Neural progenitor cell (in vitro differentiated cells): ENCODE results near the gene CEP63.

ENCODE experiments used
- EZH2 ChIP-seq: fragments of 200-600 bp; sonication (generic); IDR thresholded peaks from 2 replicates; pipeline ENCODE4 v1.6.1; 2017; ENCODE audit warnings: antibody characterized with exemption, mild to moderate bottlenecking, moderate library complexity
- TF ChIP-seq, protein P1 (sequence below): fragments of 200-600 bp; sonication (generic); IDR thresholded peaks from 2 replicates; pipeline ENCODE4 v1.5.1; 2017; ENCODE audit warnings: antibody characterized with exemption, mild to moderate bottlenecking

DNA sequence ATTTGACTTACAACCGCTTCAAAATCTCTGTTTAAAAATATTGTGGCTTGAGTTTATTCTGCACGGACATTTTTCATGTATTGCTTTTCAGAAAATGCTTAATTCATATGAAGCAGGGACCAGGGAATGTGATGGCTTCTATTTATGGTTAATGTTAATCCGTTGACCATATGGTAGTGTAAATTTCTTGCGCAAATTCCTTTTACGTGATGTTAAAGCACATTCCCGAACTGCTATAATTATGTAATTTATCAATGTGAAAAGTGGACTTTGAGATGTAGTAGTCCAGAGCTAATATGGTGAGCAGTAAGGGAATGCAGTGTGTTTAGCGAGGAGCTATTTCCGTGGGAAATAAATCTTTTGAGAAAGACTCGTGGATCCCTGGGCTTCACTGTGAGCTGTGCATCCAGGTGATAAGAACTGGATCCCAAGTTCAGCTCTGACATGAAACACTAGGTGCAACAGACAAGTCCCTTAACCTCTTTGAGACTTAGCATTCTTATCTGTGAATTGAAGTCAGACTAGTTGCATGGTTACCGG, 27.4 kb upstream of the CEP63 start:
- TF ChIP-seq, protein P1, sequence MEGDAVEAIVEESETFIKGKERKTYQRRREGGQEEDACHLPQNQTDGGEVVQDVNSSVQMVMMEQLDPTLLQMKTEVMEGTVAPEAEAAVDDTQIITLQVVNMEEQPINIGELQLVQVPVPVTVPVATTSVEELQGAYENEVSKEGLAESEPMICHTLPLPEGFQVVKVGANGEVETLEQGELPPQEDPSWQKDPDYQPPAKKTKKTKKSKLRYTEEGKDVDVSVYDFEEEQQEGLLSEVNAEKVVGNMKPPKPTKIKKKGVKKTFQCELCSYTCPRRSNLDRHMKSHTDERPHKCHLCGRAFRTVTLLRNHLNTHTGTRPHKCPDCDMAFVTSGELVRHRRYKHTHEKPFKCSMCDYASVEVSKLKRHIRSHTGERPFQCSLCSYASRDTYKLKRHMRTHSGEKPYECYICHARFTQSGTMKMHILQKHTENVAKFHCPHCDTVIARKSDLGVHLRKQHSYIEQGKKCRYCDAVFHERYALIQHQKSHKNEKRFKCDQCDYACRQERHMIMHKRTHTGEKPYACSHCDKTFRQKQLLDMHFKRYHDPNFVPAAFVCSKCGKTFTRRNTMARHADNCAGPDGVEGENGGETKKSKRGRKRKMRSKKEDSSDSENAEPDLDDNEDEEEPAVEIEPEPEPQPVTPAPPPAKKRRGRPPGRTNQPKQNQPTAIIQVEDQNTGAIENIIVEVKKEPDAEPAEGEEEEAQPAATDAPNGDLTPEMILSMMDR = no peak
- no peak for TF ChIP-seq EZH2
